Mucosa of descending colon (tissue), 3 donors: ENCODE data around the gene AP1AR. TPM values are rescaled to one million over a fixed set of nuclear protein-coding genes. Genes with fewer than 3 reads are reported as not detected.
"Not testable (repeated sequence)": the region's sequence is repeated elsewhere in the genome, so short reads cannot be mapped to it uniquely, and the experiment has no call there.

Experiments used
- ATAC-seq: fragments of 200-7000 bp; cut with Tn5 transposase; one replicate; pipeline ENCODE4 v1.9.1; 2020; ENCODE audit warnings: mild to moderate bottlenecking, moderate library complexity
- DNase-seq, 3 donors: peaks; one replicate each; pipeline ENCODE4 v3.0.0-alpha.2; 2020
- H3K36me3 ChIP-seq: fragments of 200-600 bp; one replicate; pipeline ENCODE4 v1.8.0; 2021; ENCODE audit warnings: low read depth, mild to moderate bottlenecking
- H3K4me1 ChIP-seq: fragments of 200-600 bp; one replicate; pipeline ENCODE4 v1.8.0; 2021; ENCODE audit warnings: low read depth, mild to moderate bottlenecking
- H3K4me3 ChIP-seq: fragments of 200-600 bp; one replicate; pipeline ENCODE4 v1.8.0; 2021; ENCODE audit warnings: mild to moderate bottlenecking
- H3K9me3 ChIP-seq: fragments of 200-600 bp; one replicate; pipeline ENCODE4 v1.8.0; 2021; ENCODE audit warnings: mild to moderate bottlenecking
- intact Hi-C, 2 donors: fragments of 100-400 bp; cut with DNase I in 1 of 2; cut with micrococcal nuclease in 1 of 2; formaldehyde crosslinking; loops; one replicate each; pipeline versions ENCODE4 v1.11.0 to v1.11.1; 2022; cut with DNase I, micrococcal nuclease
- total RNA-seq, 3 donors: library from RNA; stranded (reverse); fragmentation: NEBNext Ultra II Directional in 2 of 3; extraction: Animal tissue kit (Norgen Biotek cat#: 25700) in 2 of 3; gene quantifications; one replicate each; pipeline versions ENCODE4 v1.2.1 to v1.2.4, GENCODE V29; 2021 to 2023
- TF ChIP-seq, protein P1 (sequence below): fragments of 200-600 bp; IDR thresholded peaks from one replicate; pipeline ENCODE4 v1.8.0; 2022; ENCODE audit warnings: antibody characterized with exemption, mild to moderate bottlenecking
- donor health status: DM: no; HTN: no; CAD: no; lungs with moderate emphysema.
- donor health status: DM: no; HTN: no; CAD: no.
- donor health status: DM: no; HTN: yes; CAD: no.

AP1AR gene
- total RNA-seq, 3 donors from 2014 or later = 32.3 to 51.5 (median 35.9) TPM

DNA sequence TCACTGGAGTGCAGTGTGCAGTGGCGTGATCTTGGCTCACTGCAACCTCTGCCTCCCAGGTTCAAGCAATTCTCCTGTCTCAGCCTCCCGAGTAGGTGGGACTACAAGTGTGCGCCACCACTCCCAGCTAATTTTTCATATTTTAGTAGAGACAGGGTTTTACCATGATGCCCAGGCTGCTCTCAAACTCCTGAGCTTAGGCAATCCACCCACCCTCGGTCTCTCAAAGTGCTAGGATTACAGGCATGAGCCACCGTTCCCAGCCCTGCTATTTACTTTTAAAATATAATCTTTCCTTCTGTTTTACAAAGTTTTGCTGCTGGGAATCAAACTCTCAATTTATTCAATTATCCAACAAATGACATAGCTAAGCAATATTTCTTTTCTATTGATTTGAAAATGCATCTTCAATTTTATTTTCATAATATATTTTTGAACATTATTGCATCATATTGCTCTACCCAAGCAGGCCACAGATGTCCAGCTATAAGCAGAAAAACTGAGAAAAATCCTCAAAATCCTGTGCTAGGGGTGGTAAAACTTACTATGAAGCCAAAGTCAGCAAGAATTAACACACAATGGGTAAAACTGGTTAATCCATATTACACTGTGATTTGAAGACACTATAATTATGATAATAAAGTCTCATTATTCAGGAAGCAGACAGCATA, 48.9 kb downstream of the AP1AR start:
- no peak overlapping the region for H3K4me3 ChIP-seq
- DNase-seq (no peak), ATAC-seq (no peak)
- peaks cover 5% of the 10 kb centered on the region for H3K4me1 ChIP-seq
- intact Hi-C loops = no loop called here
- TF ChIP-seq, protein P1, sequence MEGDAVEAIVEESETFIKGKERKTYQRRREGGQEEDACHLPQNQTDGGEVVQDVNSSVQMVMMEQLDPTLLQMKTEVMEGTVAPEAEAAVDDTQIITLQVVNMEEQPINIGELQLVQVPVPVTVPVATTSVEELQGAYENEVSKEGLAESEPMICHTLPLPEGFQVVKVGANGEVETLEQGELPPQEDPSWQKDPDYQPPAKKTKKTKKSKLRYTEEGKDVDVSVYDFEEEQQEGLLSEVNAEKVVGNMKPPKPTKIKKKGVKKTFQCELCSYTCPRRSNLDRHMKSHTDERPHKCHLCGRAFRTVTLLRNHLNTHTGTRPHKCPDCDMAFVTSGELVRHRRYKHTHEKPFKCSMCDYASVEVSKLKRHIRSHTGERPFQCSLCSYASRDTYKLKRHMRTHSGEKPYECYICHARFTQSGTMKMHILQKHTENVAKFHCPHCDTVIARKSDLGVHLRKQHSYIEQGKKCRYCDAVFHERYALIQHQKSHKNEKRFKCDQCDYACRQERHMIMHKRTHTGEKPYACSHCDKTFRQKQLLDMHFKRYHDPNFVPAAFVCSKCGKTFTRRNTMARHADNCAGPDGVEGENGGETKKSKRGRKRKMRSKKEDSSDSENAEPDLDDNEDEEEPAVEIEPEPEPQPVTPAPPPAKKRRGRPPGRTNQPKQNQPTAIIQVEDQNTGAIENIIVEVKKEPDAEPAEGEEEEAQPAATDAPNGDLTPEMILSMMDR = no peak
- no peaks in the 10 kb centered on the region for H3K36me3 ChIP-seq
- H3K9me3 ChIP-seq = no peaks in the 10 kb centered on the region

DNA sequence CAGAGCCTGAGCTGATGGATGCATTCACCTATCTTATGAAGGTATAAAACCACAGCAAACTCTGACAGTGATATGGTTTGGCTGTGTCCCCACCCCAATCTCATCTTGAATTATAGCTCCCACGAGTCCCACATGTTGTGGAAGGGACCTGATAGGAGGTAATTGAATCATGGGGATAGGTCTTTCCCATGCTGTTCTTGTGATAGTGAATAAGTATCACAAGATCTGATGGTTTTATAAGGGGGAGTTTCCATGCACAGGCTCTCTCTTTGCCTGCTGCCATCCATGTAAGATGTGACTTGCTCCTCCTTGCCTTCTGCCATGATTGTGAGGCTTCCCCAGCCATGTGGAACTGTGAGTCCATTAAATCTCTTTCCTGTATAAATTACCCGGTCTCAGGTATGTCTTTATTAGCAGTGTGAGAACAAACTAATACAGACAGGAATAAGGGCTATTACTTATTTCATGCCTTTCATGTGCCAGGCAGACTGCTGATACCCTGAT, 50.4 kb downstream of the AP1AR start:
- H3K4me1 ChIP-seq, H3K4me3 ChIP-seq, ATAC-seq, H3K9me3 ChIP-seq, H3K36me3 ChIP-seq, intact Hi-C loops, DNase-seq: not testable (repeated sequence)

DNA sequence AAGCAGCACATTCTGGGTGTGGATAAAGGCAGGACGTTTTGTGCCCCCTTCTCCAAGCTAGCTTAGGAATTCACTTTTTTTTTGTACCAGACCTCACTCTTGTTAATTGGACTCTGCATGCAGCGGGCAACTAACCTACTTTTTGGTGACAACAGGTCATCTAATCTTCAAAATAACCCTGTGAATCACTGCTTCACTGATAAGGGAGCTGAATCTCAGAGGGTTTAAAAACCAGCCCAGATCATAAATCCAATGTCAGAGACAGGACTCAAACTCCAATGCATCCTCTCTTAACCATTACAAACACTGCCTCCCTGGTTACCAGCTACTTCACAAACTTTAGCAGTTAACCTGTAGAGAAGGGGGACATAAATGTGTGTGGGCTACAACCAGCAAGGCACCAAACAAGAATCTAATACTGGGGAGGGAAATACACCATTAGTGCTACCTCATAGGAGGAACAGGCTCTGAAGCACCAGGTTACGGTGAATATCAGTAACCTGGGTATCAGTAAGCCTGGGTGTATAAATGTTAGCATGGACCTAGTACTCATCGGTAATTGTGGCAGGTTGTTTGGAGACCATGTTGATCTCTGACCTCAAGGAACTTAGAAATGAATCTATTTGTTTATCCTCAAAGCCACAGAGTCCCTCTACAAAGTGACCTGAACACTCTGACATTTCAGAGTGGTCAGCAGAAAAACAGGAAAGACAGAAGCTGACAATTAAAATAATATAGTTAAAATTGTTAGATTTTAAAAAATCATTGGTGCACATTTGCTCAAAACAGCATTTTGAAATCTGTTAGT, 51.5 kb downstream of the AP1AR start:
- DNase-seq (no peak), ATAC-seq (no peak)
- TF ChIP-seq, protein P1 = no peak
- Histone ChIP-seq H3K36me3 (no peaks in the 10 kb centered on the region), H3K4me3 (no peak overlapping the region), H3K4me1 (peaks cover 5% of the 10 kb centered on the region), H3K9me3 (no peaks in the 10 kb centered on the region)
- intact Hi-C loops = no loop called here

DNA sequence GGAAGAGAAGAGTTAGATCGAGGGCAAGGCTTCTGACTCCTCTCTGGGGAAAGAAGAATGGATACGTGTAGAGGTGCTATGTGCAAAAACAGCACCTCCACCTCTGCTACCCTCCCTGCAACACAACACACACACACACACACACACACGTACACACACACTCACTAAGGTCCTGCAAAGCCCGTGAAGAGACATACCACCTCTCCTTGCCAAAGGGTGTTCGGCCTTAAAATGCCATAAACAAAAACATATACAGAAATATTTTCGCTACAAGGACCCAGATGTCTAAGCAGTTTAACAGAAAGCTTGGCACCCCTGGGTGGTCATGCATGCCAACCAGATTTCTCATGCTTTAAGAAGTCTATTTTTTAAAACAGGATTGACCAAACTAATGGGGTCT, 52.6 kb downstream of the AP1AR start:
- intact Hi-C loops = no loop called here
- TF ChIP-seq, protein P1 = no peak
- Histone ChIP-seq H3K4me3 (no peak overlapping the region), H3K9me3 (no peaks in the 10 kb centered on the region), H3K4me1 (peaks cover 5% of the 10 kb centered on the region), H3K36me3 (no peaks in the 10 kb centered on the region)
- ATAC-seq = no peak
- no peak for DNase-seq

DNA sequence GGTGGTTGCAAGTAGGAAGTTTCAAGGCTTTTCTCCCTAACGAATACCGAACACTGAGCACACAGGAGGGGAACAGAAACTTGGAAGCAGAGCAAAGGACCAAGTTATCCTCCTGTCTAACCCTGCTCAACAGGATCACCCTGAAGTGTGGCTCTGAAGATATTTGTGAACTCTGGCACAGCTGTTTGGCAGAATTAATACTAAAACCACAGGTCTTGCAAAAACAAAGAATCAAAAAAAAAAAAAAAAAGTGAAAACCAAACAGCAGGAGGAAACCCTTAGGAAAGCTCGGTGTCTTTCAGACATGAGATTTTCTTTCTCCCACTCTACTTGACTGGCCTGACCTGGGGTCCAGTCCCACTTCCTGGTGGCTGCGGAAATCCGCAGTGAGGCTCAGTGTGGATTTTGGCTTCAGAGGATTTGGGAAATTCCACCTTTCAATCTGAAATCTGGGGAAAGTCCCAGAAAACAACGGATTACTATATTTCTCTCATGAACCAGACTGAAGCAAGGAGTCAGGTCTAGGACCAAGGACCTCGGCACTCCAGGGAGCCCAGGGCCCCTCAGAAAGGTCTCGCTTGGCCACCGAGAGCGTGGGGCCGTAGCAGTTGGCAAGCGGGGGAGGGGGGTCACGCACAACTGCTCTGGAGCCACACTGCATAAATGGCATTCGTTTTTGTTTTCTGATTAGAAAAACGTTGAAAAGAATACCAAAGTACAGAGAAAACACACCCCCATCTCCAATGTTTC, 53.2 kb downstream of the AP1AR start:
- ATAC-seq (peak; percentile 21), DNase-seq (peak; percentile 43 to 58 (median 52))
- intact Hi-C loops = no loop called here
- Histone ChIP-seq H3K4me3 (peak overlapping the region; percentile 68), H3K9me3 (no peaks in the 10 kb centered on the region), H3K36me3 (no peaks in the 10 kb centered on the region), H3K4me1 (peaks cover 5% of the 10 kb centered on the region)
- TF ChIP-seq, protein P1 = no peak
